Stimulated activated CD4-positive, alpha-beta T cell treated with anti-CD3 and anti-CD28 coated beads, Interleukin-2, amount 100 ng/mL, for 24 hours (primary cell): ENCODE measurements around the gene ALOX12B.
"Not testable (repeated sequence)": the region's sequence is repeated elsewhere in the genome, so short reads cannot be mapped to it uniquely, and the experiment has no call there.

Experiments used
- DNase-seq, 2 donors: peaks; one replicate each; pipeline ENCODE4 v3.0.0-alpha.2; 2020

The ALOX12B gene

GRCh38 chr17:8118769-8119580 is 31.5 kb upstream of the ALOX12B start:
- peak; percentile 88 to 91 for DNase-seq

GRCh38 chr17:8117980-8118768 is 30.7 kb upstream of the ALOX12B start, which contains the start of gene ALOXE3:
TSS of gene ALOXE3 (minus strand) at chr17:8118514. CDS start at chr17:8117990, 524 bp downstream.
- peak in 1 of 2 donors; percentile 33 for DNase-seq

- DNase-seq: no peak
Measured at GRCh38 chr17:8117367-8117979, 30.0 kb upstream of the ALOX12B start.

- no peak for DNase-seq
Measured at GRCh38 chr17:8116776-8117175, 29.3 kb upstream of the ALOX12B start.

GRCh38 chr17:8110907-8111306 is 23.4 kb upstream of the ALOX12B start:
- no peak for DNase-seq

GRCh38 chr17:8110456-8110804 is 22.9 kb upstream of the ALOX12B start:
- no peak for DNase-seq

- peak; percentile 85 to 87 for DNase-seq
Measured at GRCh38 chr17:8109661-8110455, 22.3 kb upstream of the ALOX12B start.

GRCh38 chr17:8108972-8109660 is 21.6 kb upstream of the ALOX12B start:
- DNase-seq: no peak

- DNase-seq: not testable (repeated sequence)
Measured at GRCh38 chr17:8106980-8107379, 19.5 kb upstream of the ALOX12B start.

GRCh38 chr17:8105957-8106398 is 18.5 kb upstream of the ALOX12B start:
- DNase-seq: no peak

- no peak for DNase-seq
Measured at GRCh38 chr17:8104911-8105310, 17.4 kb upstream of the ALOX12B start.

- DNase-seq: no peak
Measured at GRCh38 chr17:8103549-8103948, 16.0 kb upstream of the ALOX12B start.

- no peak for DNase-seq
Measured at GRCh38 chr17:8101721-8102120, 14.2 kb upstream of the ALOX12B start.

GRCh38 chr17:8100763-8101162 is 13.2 kb upstream of the ALOX12B start:
- DNase-seq: no peak

GRCh38 chr17:8100111-8100510 is 12.6 kb upstream of the ALOX12B start:
- DNase-seq: no peak

GRCh38 chr17:8096541-8096940 is 9.0 kb upstream of the ALOX12B start:
- DNase-seq: no peak

- no peak for DNase-seq
Measured at GRCh38 chr17:8095361-8095760, 7.8 kb upstream of the ALOX12B start.

- DNase-seq: no peak
Measured at GRCh38 chr17:8091033-8091687, 3.6 kb upstream of the ALOX12B start.

GRCh38 chr17:8089728-8090127 is 2.2 kb upstream of the ALOX12B start:
- no peak for DNase-seq

GRCh38 chr17:8087952-8088230 is 375 bp upstream of the ALOX12B start:
- DNase-seq: no peak

GRCh38 chr17:8084250-8084649 is 3.3 kb downstream of the ALOX12B start:
- no peak for DNase-seq

GRCh38 chr17:8082292-8082691 is 5.2 kb downstream of the ALOX12B start:
- no peak for DNase-seq
